Karpas-422 (cell line): ENCODE data around the gene ARID1B. TPM values are rescaled to one million over a fixed set of nuclear protein-coding genes. Genes with fewer than 3 reads are reported as not detected.
A peak's percentile ranks its signal among the peaks of the same experiment; 100 is the strongest.

Experiments used
- DNase-seq: peaks from one replicate; pipeline ENCODE4 v3.0.0-alpha.2; 2015
- H2AFZ ChIP-seq: fragments of 200-600 bp; sonication (generic); 2 replicates; pipeline ENCODE4 v1.6.1; 2014; ENCODE audit warnings: antibody characterized with exemption, low read length, mixed read lengths
- H3K27ac ChIP-seq: fragments of 200-600 bp; sonication (generic); 2 replicates; pipeline ENCODE4 v1.5.1; 2014; ENCODE audit warnings: mild to moderate bottlenecking, low read length, moderate library complexity
- H3K27me3 ChIP-seq: fragments of 200-600 bp; sonication (generic); 2 replicates; pipeline ENCODE4 v1.6.1; 2014; ENCODE audit warnings: low read length, mixed read lengths
- H3K36me3 ChIP-seq: fragments of 200-600 bp; sonication (generic); 2 replicates; pipeline ENCODE4 v1.6.1; 2014; ENCODE audit warnings: low read length, mixed read lengths; ENCODE audit not compliant: insufficient read depth
- H3K4me1 ChIP-seq: fragments of 200-600 bp; sonication (generic); 2 replicates; pipeline ENCODE4 v1.6.1; 2014; ENCODE audit warnings: mild to moderate bottlenecking, low read length, mixed read lengths
- H3K4me2 ChIP-seq: fragments of 200-600 bp; sonication (generic); 2 replicates; pipeline ENCODE4 v1.6.1; 2014; ENCODE audit warnings: low read length, low read depth, mild to moderate bottlenecking; ENCODE audit not compliant: poor library complexity, severe bottlenecking
- H3K4me3 ChIP-seq: fragments of 200-600 bp; sonication (generic); 2 replicates; pipeline ENCODE4 v1.5.1; 2014; ENCODE audit warnings: mild to moderate bottlenecking, antibody characterized with exemption, low read length, mixed read lengths
- H3K79me2 ChIP-seq: fragments of 200-600 bp; sonication (generic); 2 replicates; pipeline ENCODE4 v1.6.1; 2014; ENCODE audit warnings: mild to moderate bottlenecking, low read length, mixed read lengths
- H3K9ac ChIP-seq: fragments of 200-600 bp; sonication (generic); 2 replicates; pipeline ENCODE4 v1.6.0; 2014; ENCODE audit warnings: low read length
- H3K9me2 ChIP-seq: fragments of 200-600 bp; sonication (generic), shearing (Covaris generic); replicated peaks from 2 replicates; pipeline ENCODE4 v1.6.0; 2014; ENCODE audit warnings: mild to moderate bottlenecking, low read length, moderate library complexity; ENCODE audit not compliant: insufficient read depth
- H3K9me3 ChIP-seq: fragments of 300-700, 200-600 bp; sonication (generic); 2 replicates; pipeline ENCODE4 v1.6.1; 2014; ENCODE audit warnings: low read length, mixed read lengths
- H4K20me1 ChIP-seq: fragments of 200-600 bp; sonication (generic); 2 replicates; pipeline ENCODE4 v1.6.1; 2014; ENCODE audit warnings: mild to moderate bottlenecking, antibody characterized with exemption, low read length, low read depth; ENCODE audit not compliant: insufficient read depth
- total RNA-seq: library from RNA; depleted of rRNA; stranded (reverse); fragments of >200 nt; shearing (Covaris generic); gene quantifications from 2 replicates; pipeline ENCODE4 v1.2.3, GENCODE V29; 2014; ENCODE audit warnings: low replicate concordance

ARID1B gene
- total RNA-seq, 1 experiment from 2014 or later = 174 TPM

DNA sequence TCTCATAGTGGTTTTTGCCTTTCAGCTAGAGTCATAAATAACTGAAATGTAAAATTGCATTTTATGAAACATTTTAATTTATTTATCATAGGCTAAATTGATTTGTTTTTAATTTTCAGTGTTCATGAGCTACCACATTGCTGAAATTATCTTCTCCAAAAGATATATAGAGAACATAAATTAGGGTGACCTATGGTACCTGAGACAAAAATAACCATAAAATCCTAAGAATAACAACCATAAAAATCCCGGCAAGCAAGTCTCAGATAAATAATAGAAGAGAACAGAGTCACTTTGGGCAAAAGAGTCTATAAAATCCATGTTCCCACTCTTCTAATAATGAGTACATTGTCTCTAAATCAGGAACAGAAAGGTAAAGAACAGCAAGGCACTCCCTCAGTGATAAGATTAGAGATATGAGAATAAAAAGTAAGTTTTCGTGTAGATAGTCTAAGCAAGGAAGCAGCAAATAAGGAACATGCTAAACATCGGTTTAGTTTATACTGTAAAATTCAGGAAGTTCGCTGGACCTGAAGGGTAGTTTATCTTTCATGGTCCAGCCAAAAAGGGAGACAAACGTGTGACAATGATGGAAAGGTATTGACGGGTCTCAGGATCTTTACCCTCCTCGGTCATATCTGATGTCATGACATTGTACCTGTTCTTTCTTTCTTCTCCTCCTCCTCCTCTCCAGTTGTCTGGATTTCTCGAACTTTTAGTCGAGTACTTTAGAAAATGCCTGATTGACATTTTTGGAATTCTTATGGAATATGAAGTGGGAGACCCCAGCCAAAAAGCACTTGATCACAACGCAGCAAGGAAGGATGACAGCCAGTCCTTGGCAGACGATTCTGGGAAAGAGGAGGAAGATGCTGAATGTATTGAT is 428.5 kb downstream of the ARID1B start:
- no peaks in the 10 kb centered on the region for H3K9me2 ChIP-seq
- no peaks in the 10 kb centered on the region for H4K20me1 ChIP-seq
- H3K4me2 ChIP-seq = no peak overlapping the region
- peaks cover 9% of the 10 kb centered on the region; the same call in 1 of the 2 replicates for H3K4me1 ChIP-seq
- H3K9ac ChIP-seq = no peak overlapping the region
- peak overlapping the region; percentile 23; the same call in 1 of the 2 replicates for H3K27ac ChIP-seq
- peaks cover 50% of the 10 kb centered on the region for H3K36me3 ChIP-seq
- no peak overlapping the region for H2AFZ ChIP-seq
- no peak overlapping the region for H3K4me3 ChIP-seq
- H3K9me3 ChIP-seq = no peaks in the 10 kb centered on the region
- no peak for DNase-seq
- no peaks in the 10 kb centered on the region for H3K27me3 ChIP-seq
- H3K79me2 ChIP-seq = no peaks in the 10 kb centered on the region

DNA sequence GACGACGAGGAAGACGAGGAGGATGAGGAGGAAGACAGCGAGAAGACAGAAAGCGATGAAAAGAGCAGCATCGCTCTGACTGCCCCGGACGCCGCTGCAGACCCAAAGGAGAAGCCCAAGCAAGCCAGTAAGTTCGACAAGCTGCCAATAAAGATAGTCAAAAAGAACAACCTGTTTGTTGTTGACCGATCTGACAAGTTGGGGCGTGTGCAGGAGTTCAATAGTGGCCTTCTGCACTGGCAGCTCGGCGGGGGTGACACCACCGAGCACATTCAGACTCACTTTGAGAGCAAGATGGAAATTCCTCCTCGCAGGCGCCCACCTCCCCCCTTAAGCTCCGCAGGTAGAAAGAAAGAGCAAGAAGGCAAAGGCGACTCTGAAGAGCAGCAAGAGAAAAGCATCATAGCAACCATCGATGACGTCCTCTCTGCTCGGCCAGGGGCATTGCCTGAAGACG is 429.2 kb downstream of the ARID1B start:
- no peak for DNase-seq
- no peak overlapping the region for H3K4me2 ChIP-seq
- no peak overlapping the region for H3K9ac ChIP-seq
- H3K9me3 ChIP-seq = no peaks in the 10 kb centered on the region
- no peak overlapping the region for H2AFZ ChIP-seq
- no peaks in the 10 kb centered on the region for H3K79me2 ChIP-seq
- H4K20me1 ChIP-seq = no peaks in the 10 kb centered on the region
- H3K4me3 ChIP-seq = no peak overlapping the region
- peaks cover 50% of the 10 kb centered on the region for H3K36me3 ChIP-seq
- no peaks in the 10 kb centered on the region for H3K9me2 ChIP-seq
- H3K4me1 ChIP-seq = peaks cover 9% of the 10 kb centered on the region; the same call in 1 of the 2 replicates
- no peaks in the 10 kb centered on the region for H3K27me3 ChIP-seq
- H3K27ac ChIP-seq = no peak overlapping the region

DNA sequence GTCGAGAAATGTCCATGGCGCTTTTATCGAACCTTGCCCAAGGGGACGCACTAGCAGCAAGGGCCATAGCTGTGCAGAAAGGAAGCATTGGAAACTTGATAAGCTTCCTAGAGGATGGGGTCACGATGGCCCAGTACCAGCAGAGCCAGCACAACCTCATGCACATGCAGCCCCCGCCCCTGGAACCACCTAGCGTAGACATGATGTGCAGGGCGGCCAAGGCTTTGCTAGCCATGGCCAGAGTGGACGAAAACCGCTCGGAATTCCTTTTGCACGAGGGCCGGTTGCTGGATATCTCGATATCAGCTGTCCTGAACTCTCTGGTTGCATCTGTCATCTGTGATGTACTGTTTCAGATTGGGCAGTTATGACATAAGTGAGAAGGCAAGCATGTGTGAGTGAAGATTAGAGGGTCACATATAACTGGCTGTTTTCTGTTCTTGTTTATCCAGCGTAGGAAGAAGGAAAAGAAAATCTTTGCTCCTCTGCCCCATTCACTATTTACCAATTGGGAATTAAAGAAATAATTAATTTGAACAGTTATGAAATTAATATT is 430.4 kb downstream of the ARID1B start:
- H3K27me3 ChIP-seq = no peaks in the 10 kb centered on the region
- no peak overlapping the region for H3K4me3 ChIP-seq
- no peaks in the 10 kb centered on the region for H3K9me3 ChIP-seq
- H3K4me2 ChIP-seq = no peak overlapping the region
- H4K20me1 ChIP-seq = no peaks in the 10 kb centered on the region
- peaks cover 9% of the 10 kb centered on the region; the same call in 1 of the 2 replicates for H3K4me1 ChIP-seq
- no peaks in the 10 kb centered on the region for H3K79me2 ChIP-seq
- 0 out of 2 replicates have a peak overlapping the region, but pooled peaks have one; percentile 27 for H3K27ac ChIP-seq
- DNase-seq = no peak
- no peak overlapping the region for H3K9ac ChIP-seq
- no peak overlapping the region for H2AFZ ChIP-seq
- peaks cover 47% of the 10 kb centered on the region for H3K36me3 ChIP-seq
- no peaks in the 10 kb centered on the region for H3K9me2 ChIP-seq

DNA sequence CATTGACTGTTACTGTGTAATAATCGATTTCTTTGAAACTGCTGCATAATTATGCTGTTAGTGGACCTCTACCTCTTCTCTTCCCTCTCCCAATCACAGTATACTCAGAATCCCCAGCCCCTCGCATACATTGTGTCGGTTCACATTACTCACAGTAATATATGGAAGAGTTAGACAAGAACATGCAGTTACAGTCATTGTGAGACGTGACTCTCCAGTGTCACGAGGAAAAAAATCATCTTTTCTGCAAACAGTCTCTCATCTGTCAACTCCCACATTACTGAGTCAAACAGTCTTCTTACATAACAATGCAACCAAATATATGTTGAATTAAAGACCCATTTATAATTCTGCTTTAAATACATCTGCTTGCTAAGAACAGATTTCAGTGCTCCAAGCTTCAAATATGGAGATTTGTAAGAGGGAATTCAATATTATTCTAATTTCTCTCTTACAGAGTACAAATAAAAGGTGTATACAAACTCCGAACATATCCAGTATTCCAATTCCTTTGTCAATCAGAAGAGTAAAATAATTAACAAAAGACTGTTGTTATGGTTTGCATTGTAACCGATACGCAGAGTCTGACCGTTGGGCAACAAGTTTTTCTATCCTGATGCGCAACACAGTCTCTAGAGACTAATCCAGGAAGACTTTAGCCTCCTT is 432.8 kb downstream of the ARID1B start:
- Histone ChIP-seq H3K4me2 (no peak overlapping the region), H3K9ac (no peak overlapping the region), H3K9me3 (no peaks in the 10 kb centered on the region), H3K27me3 (no peaks in the 10 kb centered on the region), H3K9me2 (no peaks in the 10 kb centered on the region), H3K4me1 (peaks cover 9% of the 10 kb centered on the region; the same call in 1 of the 2 replicates), H3K79me2 (no peaks in the 10 kb centered on the region), H3K27ac (peak overlapping the region; percentile 63), H4K20me1 (no peaks in the 10 kb centered on the region), H3K4me3 (no peak overlapping the region), H3K36me3 (peaks cover 30% of the 10 kb centered on the region), H2AFZ (no peak overlapping the region)
- no peak for DNase-seq

DNA sequence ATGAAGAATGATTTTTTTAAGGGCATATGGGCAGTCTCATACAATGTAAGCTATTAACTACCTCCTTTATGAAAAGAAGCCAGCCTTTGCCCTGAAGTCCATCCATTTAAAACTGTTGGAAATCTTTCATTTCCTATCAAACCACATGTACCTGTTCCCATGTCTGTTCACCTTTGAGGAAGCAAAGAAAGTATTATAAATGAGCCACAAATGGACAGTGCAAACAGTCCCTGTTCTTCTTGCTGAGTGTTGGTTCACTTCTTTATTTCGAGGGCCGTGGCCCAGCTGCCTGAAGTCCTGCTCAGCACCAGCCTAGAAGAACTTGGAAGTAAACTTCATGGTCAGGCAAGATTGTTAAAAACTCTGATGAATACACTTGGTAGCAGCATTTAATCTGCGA is 433.8 kb downstream of the ARID1B start:
- no peak overlapping the region for H2AFZ ChIP-seq
- H3K27me3 ChIP-seq = no peaks in the 10 kb centered on the region
- no peak overlapping the region for H3K4me2 ChIP-seq
- no peaks in the 10 kb centered on the region for H3K9me3 ChIP-seq
- H3K4me1 ChIP-seq = peaks cover 16% of the 10 kb centered on the region; the same call in 1 of the 2 replicates
- no peak overlapping the region for H3K9ac ChIP-seq
- no peaks in the 10 kb centered on the region for H3K79me2 ChIP-seq
- DNase-seq = no peak
- H3K27ac ChIP-seq = 0 out of 2 replicates have a peak overlapping the region, but pooled peaks have one; percentile 2
- H4K20me1 ChIP-seq = no peaks in the 10 kb centered on the region
- no peak overlapping the region for H3K4me3 ChIP-seq
- peaks cover 22% of the 10 kb centered on the region; the same call in 1 of the 2 replicates for H3K36me3 ChIP-seq
- H3K9me2 ChIP-seq = no peaks in the 10 kb centered on the region

DNA sequence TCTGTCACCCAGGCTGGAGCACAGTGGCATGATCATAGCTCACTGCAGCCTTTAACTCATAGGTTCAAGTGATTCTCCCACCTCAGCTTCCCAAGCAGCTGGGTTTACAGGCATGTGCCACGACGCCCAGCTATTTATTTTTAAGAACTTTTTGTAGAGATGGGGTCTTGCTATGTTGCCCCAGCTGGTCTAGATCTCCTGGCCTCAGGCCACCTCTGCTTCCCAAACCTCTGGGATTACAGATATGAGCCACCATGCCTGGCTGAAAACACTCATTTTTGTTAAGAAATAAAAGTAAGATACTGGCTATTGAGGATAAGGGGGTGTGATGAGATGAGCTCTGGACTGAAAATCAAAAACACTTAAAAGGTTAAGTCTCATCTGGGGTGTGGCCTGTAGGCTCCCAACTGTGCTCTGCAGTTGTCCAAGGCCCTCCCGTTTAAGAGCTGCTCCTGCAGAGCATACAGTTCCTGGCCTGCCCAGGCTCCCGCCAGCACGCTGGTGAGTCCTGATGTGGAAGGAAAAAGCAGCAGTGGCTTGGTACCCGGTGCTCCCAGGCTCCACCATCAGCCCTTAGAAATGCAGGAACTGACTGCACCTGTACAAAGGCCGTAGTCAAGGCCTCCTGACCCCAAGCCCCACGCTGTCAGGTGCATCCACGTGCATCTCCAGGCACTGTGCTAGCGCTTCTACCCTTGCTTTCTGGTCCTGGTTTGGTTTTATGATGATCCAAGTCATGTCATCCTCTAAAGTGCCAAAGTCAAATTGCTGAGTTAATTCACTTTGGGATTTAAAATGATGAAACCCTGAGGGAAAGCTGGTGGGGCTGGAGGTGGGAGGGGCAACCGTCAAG is 434.7 kb downstream of the ARID1B start:
- Histone ChIP-seq H3K27ac (peak overlapping the region; percentile 33; the same call in 1 of the 2 replicates), H3K27me3 (no peaks in the 10 kb centered on the region), H3K36me3 (peaks cover 21% of the 10 kb centered on the region; the same call in 1 of the 2 replicates), H3K9me3 (no peaks in the 10 kb centered on the region), H3K9ac (no peak overlapping the region), H3K4me1 (peaks cover 20% of the 10 kb centered on the region; the same call in 1 of the 2 replicates), H4K20me1 (no peaks in the 10 kb centered on the region), H2AFZ (no peak overlapping the region), H3K4me3 (no peak overlapping the region), H3K4me2 (no peak overlapping the region), H3K9me2 (no peaks in the 10 kb centered on the region), H3K79me2 (no peaks in the 10 kb centered on the region)
- DNase-seq = no peak

DNA sequence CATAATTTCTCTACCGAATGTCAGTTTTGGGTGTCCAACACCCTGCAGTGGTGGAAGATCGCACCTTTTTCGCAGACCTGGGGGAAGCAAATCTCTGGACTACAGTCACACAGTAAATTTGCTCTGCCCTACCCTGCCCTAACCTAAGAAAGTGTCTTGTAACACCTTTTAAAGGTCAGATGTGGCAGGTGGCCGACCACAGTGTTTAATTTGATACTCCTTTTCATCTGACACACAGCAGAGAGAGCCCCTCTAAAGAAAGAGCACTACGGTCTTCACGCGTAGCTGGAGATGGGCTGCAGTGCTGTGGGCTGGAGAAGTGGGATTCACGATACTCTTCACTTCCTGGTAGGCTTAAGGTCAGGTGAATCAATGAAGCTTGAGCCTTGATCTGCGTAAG is 436.2 kb downstream of the ARID1B start:
- Histone ChIP-seq H3K9me3 (no peaks in the 10 kb centered on the region), H3K36me3 (peaks cover 11% of the 10 kb centered on the region; the same call in 1 of the 2 replicates), H3K4me1 (peaks cover 18% of the 10 kb centered on the region), H2AFZ (no peak overlapping the region), H4K20me1 (no peaks in the 10 kb centered on the region), H3K27me3 (no peaks in the 10 kb centered on the region), H3K27ac (0 out of 2 replicates have a peak overlapping the region, but pooled peaks have one; percentile 9), H3K4me2 (no peak overlapping the region), H3K79me2 (no peaks in the 10 kb centered on the region), H3K9ac (no peak overlapping the region), H3K4me3 (no peak overlapping the region), H3K9me2 (no peaks in the 10 kb centered on the region)
- no peak for DNase-seq
